ENCODE results near the gene MOSPD2. TPM values are rescaled to one million over a fixed set of nuclear protein-coding genes. Genes with fewer than 3 reads are reported as not detected.

Gene MOSPD2
- total and polyA plus RNA-seq, 10 of the 15 experiments (the other 5 are each of a cell fraction or from before 2014, with no cell fraction given) = 4.9 to 14.7 (median 7.4) TPM

- Histone ChIP-seq H3K36me3 (ENCODE audit: control insufficient read depth in 2 of 2, insufficient read depth in 2 of 2, low read length in 1 of 2) (no peaks in the 10 kb centered on the region), H3K4me1 (ENCODE audit: control insufficient read depth, insufficient read depth, low read length) (no peaks in the 10 kb centered on the region), H3K9ac (ENCODE audit: control insufficient read depth, insufficient read depth, low read length) (no peak overlapping the region), H3K79me2 (ENCODE audit: control insufficient read depth, insufficient read depth, low read length) (no peaks in the 10 kb centered on the region), H3K9me3 (replicated peaks; ENCODE audit: control insufficient read depth, insufficient read depth, low read length) (no peaks in the 10 kb centered on the region), H3K27me3 (replicated peaks in 1 of 2; ENCODE audit: control insufficient read depth in 2 of 2, insufficient read depth in 2 of 2, low read length in 1 of 2) (no peaks in the 10 kb centered on the region), H3K4me2 (ENCODE audit: control insufficient read depth, insufficient read depth) (no peak overlapping the region), H2AFZ (ENCODE audit: control insufficient read depth, low read depth, low read length) (no peak overlapping the region), H3K27ac (ENCODE audit: control insufficient read depth, insufficient read depth) (no peak overlapping the region), H3K4me3 (no peak overlapping the region), H4K20me1 (ENCODE audit: control insufficient read depth, insufficient read depth) (no peaks in the 10 kb centered on the region)
- ChIA-PET SMC1A (ENCODE audit: uncharacterized antibody, unreplicated experiment) (interaction anchor here (1.3 to 3.1 kb wide), 3 partner anchors 10 to 179 kb away, joined by 3 to 11 read pairs (median 4); no protein-coding TSS in a partner anchor), CTCF (interaction anchor here (0.7 to 1.2 kb wide), 3 partner anchors 16 to 1516 kb away, joined by 3 read pairs; no protein-coding TSS in a partner anchor), POLR2A (interaction anchor here (0.6 kb wide), 1 partner anchor 12 kb away, joined by 3 read pairs; no protein-coding TSS in a partner anchor), RAD21 (ENCODE audit: unreplicated experiment) (interaction anchor here (0.8 kb wide), 1 partner anchor 28 kb away, joined by 3 read pairs; no protein-coding TSS in a partner anchor)
- in situ Hi-C loops (cut with MboI) = no loop called here
- ATAC-seq = no peak
- WGBS (ENCODE audit: insufficient coverage, insufficient replicate concordance, low lambda C conversion rate, missing lambda C conversion rate) = 41% methylated on average over 1 of the region's 1 CpG
- DNase-seq (ENCODE audit: low read depth, low spot score) = no peak
- no peak for FAIRE-seq
- no peak for TF ChIP-seq ESRRA (IDR thresholded peaks at IDR 0.05; ENCODE audit: low read length)
- TF ChIP-seq HDAC6 (IDR thresholded peaks at IDR 0.05; ENCODE audit: unreplicated experiment) = no peak
- intact Hi-C loops (cut with micrococcal nuclease; ENCODE audit: unreplicated experiment) = no loop called here
- no TSS peak for BruUV-seq (replicated peaks)
Measured at GRCh38 chrX:14963447-14964236, 90.4 kb downstream of the MOSPD2 start.

DNA sequence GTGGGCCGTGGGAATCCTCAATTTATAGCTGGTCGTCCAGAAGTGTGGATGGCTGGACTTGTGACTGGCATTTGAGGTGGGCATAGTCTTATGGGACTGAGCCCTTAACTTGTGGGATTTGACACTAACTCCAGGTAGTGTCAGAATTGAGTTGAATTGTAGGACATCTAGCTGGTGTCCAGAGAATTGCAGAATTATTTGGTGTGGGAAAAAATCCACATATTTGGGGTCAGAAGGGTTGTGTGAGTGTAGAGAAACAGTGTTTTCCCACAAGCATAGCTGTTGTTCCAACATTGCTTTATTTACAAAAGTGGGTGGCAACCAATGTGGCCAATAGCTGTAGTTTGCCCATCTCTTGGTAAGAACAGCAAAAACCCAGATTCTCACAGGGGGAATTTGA is 91.3 kb downstream of the MOSPD2 start:
- TF ChIP-seq, protein P1, sequence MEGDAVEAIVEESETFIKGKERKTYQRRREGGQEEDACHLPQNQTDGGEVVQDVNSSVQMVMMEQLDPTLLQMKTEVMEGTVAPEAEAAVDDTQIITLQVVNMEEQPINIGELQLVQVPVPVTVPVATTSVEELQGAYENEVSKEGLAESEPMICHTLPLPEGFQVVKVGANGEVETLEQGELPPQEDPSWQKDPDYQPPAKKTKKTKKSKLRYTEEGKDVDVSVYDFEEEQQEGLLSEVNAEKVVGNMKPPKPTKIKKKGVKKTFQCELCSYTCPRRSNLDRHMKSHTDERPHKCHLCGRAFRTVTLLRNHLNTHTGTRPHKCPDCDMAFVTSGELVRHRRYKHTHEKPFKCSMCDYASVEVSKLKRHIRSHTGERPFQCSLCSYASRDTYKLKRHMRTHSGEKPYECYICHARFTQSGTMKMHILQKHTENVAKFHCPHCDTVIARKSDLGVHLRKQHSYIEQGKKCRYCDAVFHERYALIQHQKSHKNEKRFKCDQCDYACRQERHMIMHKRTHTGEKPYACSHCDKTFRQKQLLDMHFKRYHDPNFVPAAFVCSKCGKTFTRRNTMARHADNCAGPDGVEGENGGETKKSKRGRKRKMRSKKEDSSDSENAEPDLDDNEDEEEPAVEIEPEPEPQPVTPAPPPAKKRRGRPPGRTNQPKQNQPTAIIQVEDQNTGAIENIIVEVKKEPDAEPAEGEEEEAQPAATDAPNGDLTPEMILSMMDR (IDR thresholded peaks at IDR 0.05 in 2 of 3, conservative IDR thresholded peaks at IDR 0.05 in 1 of 3; ENCODE audit: control insufficient read depth in 2 of 3, extremely low read depth in 1 of 3, insufficient read depth in 1 of 3, low read depth in 3 of 3, low read length in 3 of 3) = peak in 1 of 3 experiments; percentile 26; a peak in 1 of 6 replicates
- no peak for TF ChIP-seq SIN3A (IDR thresholded peaks at IDR 0.05; ENCODE audit: low read depth, low read length)
- Histone ChIP-seq H2AFZ (ENCODE audit: control insufficient read depth, low read depth, low read length) (no peak overlapping the region), H3K4me1 (ENCODE audit: control insufficient read depth, insufficient read depth, low read length) (no peaks in the 10 kb centered on the region), H3K4me2 (ENCODE audit: control insufficient read depth, insufficient read depth) (no peak overlapping the region), H4K20me1 (ENCODE audit: control insufficient read depth, insufficient read depth) (no peaks in the 10 kb centered on the region), H3K27ac (ENCODE audit: control insufficient read depth, insufficient read depth) (no peak overlapping the region), H3K36me3 (ENCODE audit: control insufficient read depth in 2 of 2, insufficient read depth in 2 of 2, low read length in 1 of 2) (no peaks in the 10 kb centered on the region), H3K4me3 (no peak overlapping the region), H3K27me3 (replicated peaks in 1 of 2; ENCODE audit: control insufficient read depth in 2 of 2, insufficient read depth in 2 of 2, low read length in 1 of 2) (no peaks in the 10 kb centered on the region), H3K9me3 (replicated peaks; ENCODE audit: control insufficient read depth, insufficient read depth, low read length) (no peaks in the 10 kb centered on the region), H3K9ac (ENCODE audit: control insufficient read depth, insufficient read depth, low read length) (no peak overlapping the region), H3K79me2 (ENCODE audit: control insufficient read depth, insufficient read depth, low read length) (no peaks in the 10 kb centered on the region)
- POLR2A ChIA-PET = no interaction called here
- FAIRE-seq (no peak), ATAC-seq (no peak), DNase-seq (ENCODE audit: low read depth, low spot score) (no peak)
- RAD21 ChIA-PET (ENCODE audit: unreplicated experiment) = no interaction called here
- WGBS (ENCODE audit: insufficient coverage, insufficient replicate concordance, low lambda C conversion rate, missing lambda C conversion rate) = 0% methylated on average over 2 of the region's 2 CpGs
- BruUV-seq (replicated peaks) = no TSS peak
- in situ Hi-C loops (cut with MboI) = no loop called here
- SMC1A ChIA-PET (ENCODE audit: uncharacterized antibody, unreplicated experiment) = interaction anchor here (0.8 to 3.1 kb wide), 4 partner anchors 8 to 178 kb away, joined by 3 to 11 read pairs (median 4); no protein-coding TSS in a partner anchor
- CTCF ChIA-PET = interaction anchor here (0.7 to 1.2 kb wide), 4 partner anchors 15 to 1515 kb away, joined by 3 read pairs; no protein-coding TSS in a partner anchor
- intact Hi-C loops (cut with micrococcal nuclease; ENCODE audit: unreplicated experiment) = no loop called here
